ACC112 (cell line): ENCODE data around the gene C14orf119.

Experiments used
- H2AFZ ChIP-seq: fragments of 200-600 bp; sonication (generic); one replicate; pipeline ENCODE4 v1.6.0; 2017; ENCODE audit warnings: antibody characterized with exemption, low read length; ENCODE audit not compliant: unreplicated experiment
- H3K27ac ChIP-seq: fragments of 200-600 bp; sonication (generic); 2 replicates; pipeline ENCODE4 v1.5.1; 2014; ENCODE audit warnings: low read depth, mild to moderate bottlenecking, antibody characterized with exemption, low read length, moderate library complexity
- H3K27me3 ChIP-seq: fragments of 200-600 bp; sonication (generic); 2 replicates; pipeline ENCODE4 v1.6.1; 2014; ENCODE audit warnings: mild to moderate bottlenecking, antibody characterized with exemption, low read length, moderate library complexity, mixed read lengths; ENCODE audit not compliant: insufficient read depth
- H3K36me3 ChIP-seq: fragments of 200-600 bp; sonication (generic); 2 replicates; pipeline ENCODE4 v1.6.1; 2016; ENCODE audit warnings: mild to moderate bottlenecking, antibody characterized with exemption, low read length, moderate library complexity, mixed read lengths; ENCODE audit not compliant: insufficient read depth
- H3K4me1 ChIP-seq: fragments of 200-600 bp; sonication (generic); one replicate; pipeline ENCODE4 v1.6.1; 2016; ENCODE audit warnings: low read length, mixed read lengths; ENCODE audit not compliant: insufficient read depth, unreplicated experiment, control insufficient read depth
- H3K4me3 ChIP-seq: fragments of 200-600 bp; sonication (generic); 2 replicates; pipeline ENCODE4 v1.5.1; 2014; ENCODE audit warnings: mild to moderate bottlenecking, low read depth, low read length
- H3K79me2 ChIP-seq: fragments of 200-600 bp; sonication (generic); one replicate; pipeline ENCODE4 v1.6.0; 2016; ENCODE audit warnings: low read length; ENCODE audit not compliant: control insufficient read depth, unreplicated experiment, insufficient read depth

Gene C14orf119

GRCh38 chr14:23076785-23077408 lies 18.4 kb upstream of the C14orf119 start:
- H3K4me3 ChIP-seq: peak overlapping the region; percentile 37; the same call in 1 of the 2 replicates
- H3K27ac ChIP-seq: peak overlapping the region; percentile 93
- peaks cover 59% of the 10 kb centered on the region for H3K4me1 ChIP-seq
- H2AFZ ChIP-seq: no peak overlapping the region
- H3K36me3 ChIP-seq: peaks cover 48% of the 10 kb centered on the region
- no peaks in the 10 kb centered on the region for H3K27me3 ChIP-seq
- H3K79me2 ChIP-seq: peaks cover 19% of the 10 kb centered on the region

DNA sequence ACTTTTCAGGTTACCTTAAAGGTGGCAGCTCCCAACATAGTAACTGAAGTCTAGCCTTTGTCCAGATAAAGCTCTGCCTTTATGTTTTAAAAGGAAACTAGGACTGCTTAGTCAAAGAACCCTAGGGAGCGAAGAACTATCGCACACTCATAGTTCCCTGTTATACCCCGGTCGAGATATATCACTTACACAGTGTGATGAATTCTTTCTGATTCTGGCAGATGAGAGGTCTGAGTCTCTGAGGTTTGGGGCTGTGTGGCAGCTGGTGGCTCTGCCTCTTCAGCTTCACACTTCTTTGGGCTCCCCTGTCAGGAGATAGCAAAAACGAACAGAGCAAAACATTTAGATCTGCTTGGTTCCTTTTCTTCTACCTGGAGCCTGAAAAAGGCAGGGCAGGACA lies 17.3 kb upstream of the C14orf119 start:
- Histone ChIP-seq H3K79me2 (peaks cover 19% of the 10 kb centered on the region), H3K27me3 (no peaks in the 10 kb centered on the region), H3K4me3 (peak overlapping the region; percentile 37), H3K4me1 (peaks cover 50% of the 10 kb centered on the region), H3K36me3 (peaks cover 40% of the 10 kb centered on the region), H3K27ac (peak overlapping the region; percentile 93), H2AFZ (no peak overlapping the region)

DNA sequence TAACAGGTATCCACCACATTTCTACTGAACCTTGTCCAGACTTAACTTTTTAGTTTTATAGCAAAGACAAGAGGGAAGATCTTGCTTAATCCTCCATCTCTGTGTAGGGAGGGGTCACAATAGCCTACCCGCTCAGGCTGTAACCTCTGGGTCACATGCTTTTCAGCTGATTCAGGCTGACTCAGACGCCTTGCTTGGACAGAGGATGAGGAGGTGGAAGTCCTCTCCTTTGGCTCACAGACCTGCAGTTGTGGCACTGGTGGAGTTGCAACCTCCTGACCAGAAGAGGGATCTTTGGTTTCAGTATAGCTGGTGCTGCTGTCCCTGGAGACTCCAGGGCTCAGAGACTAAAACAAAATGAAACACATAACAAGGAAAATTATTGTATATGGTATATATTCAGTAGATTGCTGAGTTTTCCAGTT lies 16.6 kb upstream of the C14orf119 start:
- H3K79me2 ChIP-seq: peaks cover 22% of the 10 kb centered on the region
- peaks cover 50% of the 10 kb centered on the region for H3K4me1 ChIP-seq
- no peaks in the 10 kb centered on the region for H3K27me3 ChIP-seq
- H2AFZ ChIP-seq: no peak overlapping the region
- H3K27ac ChIP-seq: peak overlapping the region; percentile 93
- H3K36me3 ChIP-seq: peaks cover 38% of the 10 kb centered on the region
- H3K4me3 ChIP-seq: peak overlapping the region; percentile 48

- Histone ChIP-seq H3K79me2 (peaks cover 18% of the 10 kb centered on the region), H2AFZ (no peak overlapping the region), H3K36me3 (peaks cover 41% of the 10 kb centered on the region), H3K4me1 (peaks cover 50% of the 10 kb centered on the region), H3K27ac (peak overlapping the region; percentile 93), H3K4me3 (peak overlapping the region; percentile 48; the same call in 1 of the 2 replicates), H3K27me3 (no peaks in the 10 kb centered on the region)
Observed at GRCh38 chr14:23079716-23080115, 15.6 kb upstream of the C14orf119 start.

- Histone ChIP-seq H3K4me1 (peaks cover 52% of the 10 kb centered on the region), H3K79me2 (peaks cover 16% of the 10 kb centered on the region), H3K27me3 (no peaks in the 10 kb centered on the region), H3K36me3 (peaks cover 39% of the 10 kb centered on the region), H2AFZ (no peak overlapping the region), H3K4me3 (no peak overlapping the region), H3K27ac (peak overlapping the region; percentile 93)
Observed at GRCh38 chr14:23080474-23080873, 14.8 kb upstream of the C14orf119 start.

GRCh38 chr14:23085458-23085857 lies 9.8 kb upstream of the C14orf119 start:
- Histone ChIP-seq H3K4me1 (peaks cover 23% of the 10 kb centered on the region), H3K27ac (peak overlapping the region; percentile 20; the same call in 1 of the 2 replicates), H3K27me3 (no peaks in the 10 kb centered on the region), H3K36me3 (peaks cover 43% of the 10 kb centered on the region), H3K4me3 (no peak overlapping the region), H3K79me2 (peaks cover 34% of the 10 kb centered on the region), H2AFZ (no peak overlapping the region)

DNA sequence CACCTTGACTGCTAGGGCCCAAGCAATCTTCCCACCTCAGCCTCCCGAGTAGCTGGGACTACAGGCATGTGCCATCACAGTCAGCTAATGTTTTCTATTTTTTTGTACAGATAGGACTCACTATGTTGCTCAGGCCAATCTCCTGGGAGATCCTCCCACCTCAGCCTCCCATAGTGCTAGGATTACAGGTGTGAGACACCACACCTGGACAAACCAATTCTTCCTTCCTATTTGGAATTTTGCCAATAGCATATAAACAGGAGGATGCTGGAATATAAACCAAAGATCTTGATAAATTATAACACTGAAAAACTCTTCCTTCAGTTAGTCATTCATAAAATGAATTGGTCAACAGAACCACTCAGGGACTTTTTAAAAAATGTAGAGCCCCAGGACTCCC lies 8.7 kb upstream of the C14orf119 start:
- Histone ChIP-seq H3K27me3 (no peaks in the 10 kb centered on the region), H3K4me3 (no peak overlapping the region), H3K79me2 (peaks cover 39% of the 10 kb centered on the region), H2AFZ (no peak overlapping the region), H3K36me3 (peaks cover 39% of the 10 kb centered on the region), H3K4me1 (peaks cover 13% of the 10 kb centered on the region), H3K27ac (no peak overlapping the region)

DNA sequence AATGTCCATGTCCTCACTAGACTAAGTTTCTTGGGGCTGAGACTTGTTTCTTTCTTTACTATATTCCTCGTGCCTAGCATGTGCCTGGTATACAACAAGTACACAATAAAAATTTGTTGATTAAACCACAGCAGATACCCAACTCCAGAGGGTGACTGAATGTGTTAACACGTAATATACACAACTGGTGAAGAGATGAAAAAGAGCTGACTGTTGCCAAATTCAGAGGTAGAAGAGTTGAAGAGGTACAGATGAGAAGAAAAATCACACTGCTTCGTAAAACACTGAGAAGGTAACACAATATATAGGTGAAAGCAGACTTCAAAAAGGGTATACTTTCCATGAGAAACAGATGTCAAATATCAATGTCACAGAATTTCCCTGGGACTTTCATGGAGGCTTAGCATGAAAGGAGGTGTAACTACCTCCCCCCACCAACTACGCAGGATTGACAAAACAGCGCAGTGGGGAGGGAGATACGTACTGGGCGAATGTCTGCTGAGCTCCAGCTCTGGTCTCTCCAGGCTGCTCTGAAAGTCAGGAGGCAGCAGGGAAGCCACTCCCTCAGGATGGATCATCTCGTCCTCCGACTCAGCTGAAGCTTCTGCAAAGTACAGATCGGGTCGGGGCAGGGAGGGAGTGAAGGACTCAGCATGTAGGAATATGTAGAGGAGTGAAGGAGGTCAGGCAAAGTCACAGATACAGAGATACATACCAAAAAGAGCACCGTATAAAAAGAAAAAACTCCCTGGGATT lies 5.6 kb upstream of the C14orf119 start:
- peaks cover 66% of the 10 kb centered on the region for H3K79me2 ChIP-seq
- H3K27me3 ChIP-seq: no peaks in the 10 kb centered on the region
- H2AFZ ChIP-seq: no peak overlapping the region
- no peak overlapping the region for H3K27ac ChIP-seq
- H3K4me1 ChIP-seq: peaks cover 31% of the 10 kb centered on the region
- peaks cover 41% of the 10 kb centered on the region for H3K36me3 ChIP-seq
- no peak overlapping the region for H3K4me3 ChIP-seq

GRCh38 chr14:23090254-23090636 lies 5.1 kb upstream of the C14orf119 start:
- no peak overlapping the region for H3K4me3 ChIP-seq
- peaks cover 66% of the 10 kb centered on the region for H3K79me2 ChIP-seq
- H3K36me3 ChIP-seq: peaks cover 39% of the 10 kb centered on the region
- no peak overlapping the region for H3K27ac ChIP-seq
- no peaks in the 10 kb centered on the region for H3K27me3 ChIP-seq
- H3K4me1 ChIP-seq: peaks cover 31% of the 10 kb centered on the region
- H2AFZ ChIP-seq: no peak overlapping the region

- H3K36me3 ChIP-seq: peaks cover 37% of the 10 kb centered on the region
- H3K4me1 ChIP-seq: peaks cover 22% of the 10 kb centered on the region
- H3K79me2 ChIP-seq: peaks cover 67% of the 10 kb centered on the region
- no peak overlapping the region for H2AFZ ChIP-seq
- H3K4me3 ChIP-seq: no peak overlapping the region
- no peaks in the 10 kb centered on the region for H3K27me3 ChIP-seq
- no peak overlapping the region for H3K27ac ChIP-seq
Observed at GRCh38 chr14:23091294-23092225, 3.7 kb upstream of the C14orf119 start.
